Astrocyte of the spinal cord (primary cell): ENCODE measurements around the gene IAH1.

Source experiments
- DNase-seq: peaks from one replicate; pipeline ENCODE4 v3.0.0; 2011; ENCODE audit warnings: low read depth, low spot score
- H3K4me3 ChIP-seq: 2 replicates; pipeline ENCODE4 v1.5.1; 2011; ENCODE audit warnings: low read depth, mild to moderate bottlenecking, low read length, moderate library complexity
- CTCF ChIP-seq: IDR thresholded peaks from 2 replicates; pipeline ENCODE4 v1.5.1; 2012; ENCODE audit warnings: low read depth, mild to moderate bottlenecking, low read length, inconsistent platforms
- in situ Hi-C: cut with HindIII; loops from 2 replicates; pipeline ENCODE4 v1.10.0; 2017; ENCODE audit warnings: low sequenced_read_pairs

Gene IAH1

GRCh38 chr2:9441556-9441955, 32.8 kb upstream of the IAH1 start:
- in situ Hi-C loops = no loop called here
- H3K4me3 ChIP-seq = no peak overlapping the region
- DNase-seq = no peak
- TF ChIP-seq CTCF = no peak

- TF ChIP-seq CTCF = no peak
- DNase-seq = no peak
- in situ Hi-C loops = no loop called here
- no peak overlapping the region for H3K4me3 ChIP-seq
Observed at GRCh38 chr2:9443526-9443925, 30.8 kb upstream of the IAH1 start.

- no peak for TF ChIP-seq CTCF
- H3K4me3 ChIP-seq = no peak overlapping the region
- in situ Hi-C loops = no loop called here
- no peak for DNase-seq
Observed at GRCh38 chr2:9445089-9445488, 29.3 kb upstream of the IAH1 start.

- no peak for TF ChIP-seq CTCF
- DNase-seq = no peak
- in situ Hi-C loops = no loop called here
- no peak overlapping the region for H3K4me3 ChIP-seq
Observed at GRCh38 chr2:9451231-9451630, 23.1 kb upstream of the IAH1 start.

- no peak for DNase-seq
- TF ChIP-seq CTCF = no peak
- H3K4me3 ChIP-seq = no peak overlapping the region
- in situ Hi-C loops = no loop called here
Observed at GRCh38 chr2:9460441-9461017, 13.8 kb upstream of the IAH1 start.

- TF ChIP-seq CTCF = no peak
- in situ Hi-C loops = no loop called here
- no peak for DNase-seq
- no peak overlapping the region for H3K4me3 ChIP-seq
Observed at GRCh38 chr2:9461079-9461478, 13.3 kb upstream of the IAH1 start.

- TF ChIP-seq CTCF = no peak
- in situ Hi-C loops = no loop called here
- no peak overlapping the region for H3K4me3 ChIP-seq
- DNase-seq = no peak
Observed at GRCh38 chr2:9462313-9462712, 12.0 kb upstream of the IAH1 start.
